DOHH2 (cell line): Measurements from ENCODE around the gene MSLN.

ENCODE experiments used
- EZH2phosphoT487 ChIP-seq: fragments of 200-600 bp; sonication (generic); IDR thresholded peaks from 2 replicates; pipeline ENCODE4 v1.6.1; 2017; ENCODE audit warnings: borderline replicate concordance, mild to moderate bottlenecking, antibody characterized with exemption, low read length, moderate library complexity, mixed read lengths
- TF ChIP-seq, protein P1 (sequence below): fragments of 200-600 bp; sonication (generic); IDR thresholded peaks from one replicate; pipeline ENCODE4 v1.5.1; 2014; ENCODE audit warnings: antibody characterized with exemption, mild to moderate bottlenecking, low read depth, low read length; ENCODE audit not compliant: poor library complexity, severe bottlenecking

DNA sequence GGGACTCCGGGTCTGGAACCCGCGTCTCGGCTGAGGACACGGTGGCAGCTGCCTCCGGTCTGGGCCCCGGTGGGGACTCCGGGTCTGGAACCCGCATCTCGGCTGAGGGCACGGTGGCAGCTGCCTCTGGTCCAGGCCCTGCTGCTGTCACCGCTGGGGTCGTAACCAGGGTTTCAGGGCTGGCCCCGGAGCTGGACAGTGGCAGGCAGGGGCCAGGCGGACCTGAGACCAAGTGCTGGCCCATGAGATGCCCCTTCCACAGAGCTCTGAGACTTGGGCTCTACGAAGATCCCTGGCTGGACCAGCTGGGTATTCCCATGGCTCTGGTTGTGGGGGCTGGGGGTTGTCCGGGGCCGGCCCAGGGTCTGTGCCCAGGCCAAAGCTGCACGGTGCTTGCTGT, 23.9 kb downstream of the MSLN start:
- TF ChIP-seq, protein P1, sequence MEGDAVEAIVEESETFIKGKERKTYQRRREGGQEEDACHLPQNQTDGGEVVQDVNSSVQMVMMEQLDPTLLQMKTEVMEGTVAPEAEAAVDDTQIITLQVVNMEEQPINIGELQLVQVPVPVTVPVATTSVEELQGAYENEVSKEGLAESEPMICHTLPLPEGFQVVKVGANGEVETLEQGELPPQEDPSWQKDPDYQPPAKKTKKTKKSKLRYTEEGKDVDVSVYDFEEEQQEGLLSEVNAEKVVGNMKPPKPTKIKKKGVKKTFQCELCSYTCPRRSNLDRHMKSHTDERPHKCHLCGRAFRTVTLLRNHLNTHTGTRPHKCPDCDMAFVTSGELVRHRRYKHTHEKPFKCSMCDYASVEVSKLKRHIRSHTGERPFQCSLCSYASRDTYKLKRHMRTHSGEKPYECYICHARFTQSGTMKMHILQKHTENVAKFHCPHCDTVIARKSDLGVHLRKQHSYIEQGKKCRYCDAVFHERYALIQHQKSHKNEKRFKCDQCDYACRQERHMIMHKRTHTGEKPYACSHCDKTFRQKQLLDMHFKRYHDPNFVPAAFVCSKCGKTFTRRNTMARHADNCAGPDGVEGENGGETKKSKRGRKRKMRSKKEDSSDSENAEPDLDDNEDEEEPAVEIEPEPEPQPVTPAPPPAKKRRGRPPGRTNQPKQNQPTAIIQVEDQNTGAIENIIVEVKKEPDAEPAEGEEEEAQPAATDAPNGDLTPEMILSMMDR = no peak
- no peak for TF ChIP-seq EZH2phosphoT487
